ENCODE results near the gene BCAR3. TPM values are rescaled to one million over a fixed set of nuclear protein-coding genes. Genes with fewer than 3 reads are reported as not detected.
A peak's percentile ranks its signal among the peaks of the same experiment; 100 is the strongest.

The BCAR3 gene
- total RNA-seq, 4 donors from 2014 or later = 29.6 to 46.7 (median 37.0) TPM

GRCh38 chr1:93692026-93692425 lies 10.4 kb upstream of the BCAR3 start:
- TF ChIP-seq CTCF (IDR thresholded peaks at IDR 0.05) (no peak), POLR2A (IDR thresholded peaks at IDR 0.05) (no peak)
- intact Hi-C loops (cut with DNase I) = no loop called here

GRCh38 chr1:93690921-93691789 lies 9.5 kb upstream of the BCAR3 start:
- peak overlapping the region in 2 of 3 donors; percentile 75 to 86 for H3K27ac ChIP-seq
- H3K4me3 ChIP-seq (replicated peaks in 1 of 3) = no peak overlapping the region
- TF ChIP-seq CTCF (IDR thresholded peaks at IDR 0.05) = no peak
- TF ChIP-seq POLR2A (IDR thresholded peaks at IDR 0.05) = no peak
- intact Hi-C loops (cut with DNase I) = no loop called here
- no peaks in the 10 kb centered on the region for H3K36me3 ChIP-seq
- peaks cover 32 to 44% of the 10 kb centered on the region in 2 donors for H3K4me1 ChIP-seq
- peak; percentile 48 to 57 for DNase-seq
- no peaks in the 10 kb centered on the region for H3K27me3 ChIP-seq
- H3K9me3 ChIP-seq = no peaks in the 10 kb centered on the region
- 69 to 84% methylated on average over 4 of the region's 4 CpGs for WGBS, 2 donors

More at GRCh38 chr1:93692026-93692425, 10.4 kb upstream of the BCAR3 start:
- H3K9me3 ChIP-seq = no peaks in the 10 kb centered on the region
- no peak for DNase-seq
- no peak overlapping the region for H3K4me3 ChIP-seq (replicated peaks in 1 of 3)
- H3K27me3 ChIP-seq = no peaks in the 10 kb centered on the region
- H3K27ac ChIP-seq = peak overlapping the region; percentile 52 to 86 (median 75)
- peaks cover 32 to 44% of the 10 kb centered on the region in 2 donors for H3K4me1 ChIP-seq
- 72 to 75% methylated on average over 4 of the region's 4 CpGs for WGBS, 2 donors
- no peaks in the 10 kb centered on the region for H3K36me3 ChIP-seq

GRCh38 chr1:93690341-93690740 lies 8.7 kb upstream of the BCAR3 start:
- H3K9me3 ChIP-seq = no peaks in the 10 kb centered on the region
- intact Hi-C loops (cut with DNase I) = no loop called here
- no peak for TF ChIP-seq POLR2A (IDR thresholded peaks at IDR 0.05)
- no peak for TF ChIP-seq CTCF (IDR thresholded peaks at IDR 0.05)
- no peaks in the 10 kb centered on the region for H3K36me3 ChIP-seq
- peaks cover 32 to 44% of the 10 kb centered on the region in 2 donors for H3K4me1 ChIP-seq
- no peak for DNase-seq
- no peaks in the 10 kb centered on the region for H3K27me3 ChIP-seq
- peak overlapping the region in 1 of 3 donors; percentile 23 for H3K27ac ChIP-seq
- H3K4me3 ChIP-seq (replicated peaks in 1 of 3) = no peak overlapping the region

- Histone ChIP-seq H3K27ac (no peak overlapping the region), H3K4me3 (replicated peaks in 1 of 3) (no peak overlapping the region), H3K9me3 (no peaks in the 10 kb centered on the region), H3K36me3 (no peaks in the 10 kb centered on the region), H3K27me3 (no peaks in the 10 kb centered on the region), H3K4me1 (peaks cover 28 to 37% of the 10 kb centered on the region in 2 donors)
- WGBS, 2 donors = 92 to 94% methylated on average over 5 of the region's 5 CpGs
- DNase-seq = no peak
- no peak for TF ChIP-seq CTCF (IDR thresholded peaks at IDR 0.05)
- no peak for TF ChIP-seq POLR2A (IDR thresholded peaks at IDR 0.05)
- intact Hi-C loops (cut with DNase I) = loop anchor here (10.0 kb wide), 1 partner anchor 55 kb away; no protein-coding TSS in a partner anchor
Observed at GRCh38 chr1:93689521-93690223, 8.0 kb upstream of the BCAR3 start.
